Smooth muscle cell (in vitro differentiated cells): ENCODE data around the gene GFY. TPM values are rescaled to one million over a fixed set of nuclear protein-coding genes. Genes with fewer than 3 reads are reported as not detected.

Experiments used
- DNase-seq: peaks from one replicate; lab custom pipeline; 2025; ENCODE audit not compliant: unreplicated experiment; lab: John Stamatoyannopoulos, UW
- H2AFZ ChIP-seq: fragments of 200-600 bp; sonication (generic); 2 replicates; pipeline ENCODE4 v1.6.0; 2016; ENCODE audit warnings: antibody characterized with exemption, low read depth, mild to moderate bottlenecking
- H3F3A ChIP-seq: fragments of 200-600 bp; sonication (generic); 2 replicates; pipeline ENCODE4 v1.6.0; 2017; ENCODE audit warnings: antibody characterized with exemption, low read depth
- H3K27ac ChIP-seq: fragments of 200-600 bp; sonication (generic); 2 replicates; pipeline ENCODE4 v1.5.1; 2016; ENCODE audit warnings: low read depth, mild to moderate bottlenecking
- H3K27me3 ChIP-seq: fragments of 200-600 bp; sonication (generic); 2 replicates; pipeline ENCODE4 v1.6.1; 2016; ENCODE audit warnings: low read depth, mild to moderate bottlenecking
- H3K36me3 ChIP-seq: fragments of 200-600 bp; sonication (generic); 2 replicates; pipeline ENCODE4 v1.5.1; 2016; ENCODE audit warnings: low read depth
- H3K4me1 ChIP-seq: fragments of 200-600 bp; sonication (generic); 2 replicates; pipeline ENCODE4 v1.5.1; 2016; ENCODE audit warnings: low read depth
- H3K4me2 ChIP-seq: fragments of 200-600 bp; sonication (generic); 2 replicates; pipeline ENCODE4 v1.6.0; 2016; ENCODE audit warnings: mild to moderate bottlenecking
- H3K4me3 ChIP-seq: fragments of 200-600 bp; sonication (generic); 2 replicates; pipeline ENCODE4 v1.5.1; 2016; ENCODE audit warnings: mild to moderate bottlenecking
- H3K79me2 ChIP-seq: fragments of 200-600 bp; sonication (generic); 2 replicates; pipeline ENCODE4 v1.6.0; 2016; ENCODE audit warnings: low read depth, mild to moderate bottlenecking
- H3K9ac ChIP-seq: fragments of 200-600 bp; sonication (generic); 2 replicates; pipeline ENCODE4 v1.6.0; 2016; ENCODE audit warnings: low read depth
- H3K9me3 ChIP-seq: fragments of 200-600 bp; sonication (generic); replicated peaks from 2 replicates; pipeline ENCODE4 v1.5.1; 2016; ENCODE audit warnings: low read depth
- H4K20me1 ChIP-seq: fragments of 200-600 bp; sonication (generic); 2 replicates; pipeline ENCODE4 v1.6.0; 2016; ENCODE audit warnings: low read depth
- CTCF ChIP-seq: fragments of 200-600 bp; sonication (generic); IDR thresholded peaks from 2 replicates; pipeline ENCODE4 v1.5.1; 2017; ENCODE audit warnings: borderline replicate concordance, mild to moderate bottlenecking, antibody characterized with exemption; ENCODE audit not compliant: insufficient read depth, poor library complexity, severe bottlenecking
- WGBS: methylation state at CpG from one replicate; pipeline ENCODE4 v1.1.7; 2016; ENCODE audit warnings: low lambda C conversion rate; 5-methylcytosine and 5-hydroxymethylcytosine counted together
- polyA plus RNA-seq: library from polyadenylated mRNA; unstranded; fragments of >200 nt; fragmentation: Nextera tagmentation; extraction: Ambion mirVana; gene quantifications from 2 replicates; pipeline ENCODE4 v1.2.1, GENCODE V29; 2016
- total RNA-seq: library from RNA; depleted of rRNA; stranded (reverse); fragments of >200 nt; gene quantifications from 2 replicates; pipeline ENCODE4 v1.2.3, GENCODE V29; 2014

Gene GFY
- total and polyA plus RNA-seq, 2 experiments from 2014 or later: not detected

GRCh38 chr19:49413348-49413747, 11.8 kb upstream of the GFY start:
- Histone ChIP-seq H3K9ac (no peak overlapping the region), H2AFZ (no peak overlapping the region), H3K79me2 (no peaks in the 10 kb centered on the region), H3K4me2 (no peak overlapping the region), H3K27ac (no peak overlapping the region), H3K27me3 (peaks cover 8% of the 10 kb centered on the region), H3K9me3 (no peaks in the 10 kb centered on the region), H4K20me1 (no peaks in the 10 kb centered on the region), H3K4me3 (no peak overlapping the region), H3K4me1 (no peaks in the 10 kb centered on the region), H3F3A (no peaks in the 10 kb centered on the region), H3K36me3 (no peaks in the 10 kb centered on the region)
- WGBS: 51% methylated on average over 9 of the region's 9 CpGs
- no peak for TF ChIP-seq CTCF
- DNase-seq: no peak

- no peaks in the 10 kb centered on the region for H3K9me3 ChIP-seq
- H3K9ac ChIP-seq: no peak overlapping the region
- H2AFZ ChIP-seq: no peak overlapping the region
- H3K4me1 ChIP-seq: no peaks in the 10 kb centered on the region
- peaks cover 17% of the 10 kb centered on the region for H3K27me3 ChIP-seq
- WGBS: 95% methylated on average over 3 of the region's 3 CpGs
- H3K4me2 ChIP-seq: no peak overlapping the region
- no peaks in the 10 kb centered on the region for H3F3A ChIP-seq
- H3K36me3 ChIP-seq: no peaks in the 10 kb centered on the region
- no peak overlapping the region for H3K4me3 ChIP-seq
- no peaks in the 10 kb centered on the region for H3K79me2 ChIP-seq
- DNase-seq: no peak
- no peaks in the 10 kb centered on the region for H4K20me1 ChIP-seq
- no peak for TF ChIP-seq CTCF
- no peak overlapping the region for H3K27ac ChIP-seq
Observed at GRCh38 chr19:49414256-49414655, 10.9 kb upstream of the GFY start.

- 58% methylated on average over 15 of the region's 15 CpGs for WGBS
Observed at GRCh38 chr19:49415102-49415809, 9.9 kb upstream of the GFY start.

More at GRCh38 chr19:49415102-49415809, 9.9 kb upstream of the GFY start:
- no peak for DNase-seq
- TF ChIP-seq CTCF: no peak
- Histone ChIP-seq H3K9me3 (no peaks in the 10 kb centered on the region), H3K9ac (no peak overlapping the region), H3K4me1 (no peaks in the 10 kb centered on the region), H3K79me2 (no peaks in the 10 kb centered on the region), H3K27me3 (peaks cover 26% of the 10 kb centered on the region), H3F3A (no peaks in the 10 kb centered on the region), H3K36me3 (no peaks in the 10 kb centered on the region), H3K4me2 (no peak overlapping the region), H2AFZ (no peak overlapping the region), H4K20me1 (no peaks in the 10 kb centered on the region), H3K4me3 (no peak overlapping the region), H3K27ac (no peak overlapping the region)
